ENCODE data around the gene NUMA1. TPM values are rescaled to one million over a fixed set of nuclear protein-coding genes. Genes with fewer than 3 reads are reported as not detected.

The NUMA1 gene
- total RNA-seq, 1 donor from 2014 or later = 163 TPM

DNA sequence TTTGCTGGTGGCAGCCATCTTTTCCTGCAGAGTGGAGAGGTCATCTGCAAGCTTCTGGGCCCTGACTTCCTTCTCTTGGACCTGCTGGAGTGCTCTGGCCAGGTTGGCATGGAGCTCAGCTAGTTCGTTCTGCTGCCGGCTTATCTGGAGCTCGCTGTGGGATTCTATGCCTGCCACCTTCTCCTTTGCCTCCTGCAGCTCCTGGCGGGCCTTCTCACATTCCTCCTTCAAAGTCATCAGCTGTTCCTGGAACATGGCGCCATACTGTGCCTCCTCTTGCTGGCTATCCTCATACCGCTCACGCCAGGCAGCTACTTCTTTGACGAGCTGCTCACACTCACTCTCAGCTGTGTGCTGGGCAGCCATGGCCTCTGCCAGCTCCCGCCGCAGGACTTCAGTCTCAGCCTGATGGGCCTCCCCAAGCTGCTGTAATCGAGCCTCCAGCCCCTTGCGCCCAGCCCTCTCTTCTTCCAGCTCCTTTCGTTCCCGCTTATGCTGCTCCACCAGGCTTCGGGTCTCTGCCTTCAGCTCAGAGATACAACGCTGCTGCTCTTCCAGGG lies 65.5 kb downstream of the NUMA1 start:
- no peaks in the 10 kb centered on the region for H3K27me3 Mint-ChIP-seq
- CTCF ChIA-PET = interaction anchor here (1.0 to 5.2 kb wide), 8 partner anchors 9 to 416 kb away, joined by 3 to 60 read pairs (median 4); partner anchors contain the start of genes IL18BP and XNDC1N
- no peak for DNase-seq
- no peak overlapping the region for H3K4me3 Mint-ChIP-seq
- H3K27ac Mint-ChIP-seq = no peak overlapping the region
- peaks cover 97% of the 10 kb centered on the region for H3K36me3 Mint-ChIP-seq (ENCODE audit: low read depth)
- ATAC-seq (ENCODE audit: low read depth) = no peak
- intact Hi-C loops (cut with micrococcal nuclease) = loop anchor here (1.0 kb wide), 1 partner anchor 38 kb away; no protein-coding TSS in a partner anchor
- H3K4me1 Mint-ChIP-seq = no peaks in the 10 kb centered on the region
- TF ChIP-seq, protein P1, sequence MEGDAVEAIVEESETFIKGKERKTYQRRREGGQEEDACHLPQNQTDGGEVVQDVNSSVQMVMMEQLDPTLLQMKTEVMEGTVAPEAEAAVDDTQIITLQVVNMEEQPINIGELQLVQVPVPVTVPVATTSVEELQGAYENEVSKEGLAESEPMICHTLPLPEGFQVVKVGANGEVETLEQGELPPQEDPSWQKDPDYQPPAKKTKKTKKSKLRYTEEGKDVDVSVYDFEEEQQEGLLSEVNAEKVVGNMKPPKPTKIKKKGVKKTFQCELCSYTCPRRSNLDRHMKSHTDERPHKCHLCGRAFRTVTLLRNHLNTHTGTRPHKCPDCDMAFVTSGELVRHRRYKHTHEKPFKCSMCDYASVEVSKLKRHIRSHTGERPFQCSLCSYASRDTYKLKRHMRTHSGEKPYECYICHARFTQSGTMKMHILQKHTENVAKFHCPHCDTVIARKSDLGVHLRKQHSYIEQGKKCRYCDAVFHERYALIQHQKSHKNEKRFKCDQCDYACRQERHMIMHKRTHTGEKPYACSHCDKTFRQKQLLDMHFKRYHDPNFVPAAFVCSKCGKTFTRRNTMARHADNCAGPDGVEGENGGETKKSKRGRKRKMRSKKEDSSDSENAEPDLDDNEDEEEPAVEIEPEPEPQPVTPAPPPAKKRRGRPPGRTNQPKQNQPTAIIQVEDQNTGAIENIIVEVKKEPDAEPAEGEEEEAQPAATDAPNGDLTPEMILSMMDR (IDR thresholded peaks at IDR 0.05) = no peak
- H3K9me3 Mint-ChIP-seq = no peaks in the 10 kb centered on the region
- POLR2A ChIA-PET = interaction anchor here (1.3 to 1.6 kb wide), 2 partner anchors 23 to 38 kb away, joined by 4 to 6 read pairs; no protein-coding TSS in a partner anchor

DNA sequence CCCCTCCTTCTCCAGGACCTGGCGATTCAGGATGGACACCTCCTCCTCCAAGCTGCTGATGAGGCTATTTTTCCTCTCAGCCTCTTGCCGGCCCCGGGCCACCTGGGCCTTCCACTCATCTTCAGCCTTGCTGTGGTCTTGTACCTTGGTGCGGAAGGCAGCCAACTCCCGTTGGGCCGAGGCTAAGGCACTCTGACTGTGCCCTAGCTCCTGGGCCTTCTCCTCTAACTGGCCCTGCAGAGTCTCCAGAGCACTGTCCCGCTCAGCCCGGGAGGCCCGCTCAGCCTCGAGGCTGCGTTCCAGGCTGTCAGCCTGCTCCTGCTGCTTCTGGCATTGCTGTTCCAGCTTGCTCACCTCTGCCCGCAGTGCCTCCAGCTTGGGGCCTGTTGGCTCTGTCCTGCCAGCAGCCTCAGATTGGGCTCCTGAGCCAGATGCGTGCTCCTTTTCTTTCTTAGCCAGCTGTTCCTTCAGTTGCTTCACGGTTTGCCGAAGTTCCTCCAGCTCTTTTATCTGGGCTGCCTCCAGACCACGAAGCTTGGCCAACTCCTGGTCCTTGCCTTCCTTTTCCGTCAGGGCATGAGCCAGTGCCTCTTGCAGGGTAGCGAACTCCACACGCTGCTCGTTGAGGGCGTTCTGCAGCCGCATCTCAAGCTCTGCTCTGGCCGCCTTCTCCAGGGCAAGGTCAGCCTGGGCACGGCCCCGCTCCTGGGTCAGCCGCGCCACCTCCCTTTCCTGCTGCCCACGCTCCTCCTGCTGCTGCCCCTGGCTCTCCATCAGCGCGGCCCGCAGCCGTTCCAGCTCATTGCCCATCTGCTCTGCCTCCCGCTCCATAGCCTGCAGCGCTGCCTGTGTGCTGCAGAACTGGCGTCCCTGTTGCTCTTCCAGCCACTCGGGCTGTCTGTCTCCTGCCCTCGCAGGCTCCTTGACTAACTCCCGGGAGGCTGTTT lies 66.3 kb downstream of the NUMA1 start:
- no peaks in the 10 kb centered on the region for H3K4me1 Mint-ChIP-seq
- ATAC-seq (ENCODE audit: low read depth) (no peak), DNase-seq (no peak)
- H3K9me3 Mint-ChIP-seq = no peaks in the 10 kb centered on the region
- H3K27me3 Mint-ChIP-seq = no peaks in the 10 kb centered on the region
- CTCF ChIA-PET = interaction anchor here (1.2 to 5.2 kb wide), 2 partner anchors 36 to 77 kb away, joined by 5 to 60 read pairs; no protein-coding TSS in a partner anchor
- intact Hi-C loops (cut with micrococcal nuclease) = no loop called here
- H3K4me3 Mint-ChIP-seq = no peak overlapping the region
- no peak overlapping the region for H3K27ac Mint-ChIP-seq
- peaks cover 95% of the 10 kb centered on the region for H3K36me3 Mint-ChIP-seq (ENCODE audit: low read depth)
- POLR2A ChIA-PET = interaction anchor here (1.3 to 1.8 kb wide), 2 partner anchors 22 to 35 kb away, joined by 5 to 6 read pairs; no protein-coding TSS in a partner anchor
- TF ChIP-seq, protein P1 (IDR thresholded peaks at IDR 0.05) = no peak

DNA sequence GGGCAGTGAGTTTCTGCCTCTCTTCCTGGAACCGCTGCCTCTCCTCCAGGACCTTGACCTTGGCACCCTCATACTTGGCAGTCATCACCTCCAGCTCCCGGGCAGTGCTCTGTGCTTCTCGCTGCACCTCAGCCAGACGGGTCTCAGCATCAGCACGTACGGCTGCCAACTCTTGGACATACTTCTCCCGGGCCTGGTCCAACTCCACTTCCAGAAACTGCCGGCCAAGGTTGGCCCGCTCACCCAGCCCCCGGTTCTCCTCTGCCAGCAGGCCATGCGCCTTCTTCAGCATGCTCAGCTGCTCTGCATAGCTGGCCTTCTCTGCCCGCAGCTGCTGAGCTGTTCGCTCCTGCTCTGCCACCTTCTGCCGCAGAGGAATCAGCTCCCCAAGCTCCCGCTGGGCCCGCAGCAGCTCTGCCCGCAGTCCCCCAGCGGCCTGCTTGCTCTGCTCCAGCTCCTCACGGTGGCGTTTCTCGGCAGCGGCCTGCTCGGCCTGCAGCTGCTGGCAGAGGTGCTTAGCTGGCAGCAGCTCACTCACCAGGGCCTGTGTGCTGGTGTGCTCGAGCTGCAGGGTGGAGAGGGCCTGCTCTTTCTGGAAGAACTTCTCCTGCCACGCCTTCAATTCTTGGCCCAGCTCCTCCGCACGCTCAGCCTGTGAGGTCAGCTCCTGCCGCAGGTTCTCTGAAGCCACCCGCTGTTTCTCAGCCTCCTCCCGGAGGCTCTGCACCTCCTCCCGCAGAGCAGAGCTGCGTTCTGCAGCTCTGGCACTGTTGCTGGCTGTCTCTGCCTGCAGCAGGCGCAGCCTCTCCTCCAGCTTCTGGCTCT lies 67.2 kb downstream of the NUMA1 start:
- CTCF ChIA-PET = interaction anchor here (1.0 to 5.2 kb wide), 2 partner anchors 12 to 35 kb away, joined by 3 to 60 read pairs; no protein-coding TSS in a partner anchor
- POLR2A ChIA-PET = interaction anchor here (1.8 kb wide), 1 partner anchor 34 kb away, joined by 5 read pairs; no protein-coding TSS in a partner anchor
- TF ChIP-seq, protein P1 (IDR thresholded peaks at IDR 0.05) = no peak
- ATAC-seq (ENCODE audit: low read depth) (no peak), DNase-seq (no peak)
- peaks cover 94% of the 10 kb centered on the region for H3K36me3 Mint-ChIP-seq (ENCODE audit: low read depth)
- intact Hi-C loops (cut with micrococcal nuclease) = no loop called here
- H3K27me3 Mint-ChIP-seq = no peaks in the 10 kb centered on the region
- H3K27ac Mint-ChIP-seq = no peak overlapping the region
- no peaks in the 10 kb centered on the region for H3K9me3 Mint-ChIP-seq
- no peak overlapping the region for H3K4me3 Mint-ChIP-seq
- H3K4me1 Mint-ChIP-seq = no peaks in the 10 kb centered on the region

DNA sequence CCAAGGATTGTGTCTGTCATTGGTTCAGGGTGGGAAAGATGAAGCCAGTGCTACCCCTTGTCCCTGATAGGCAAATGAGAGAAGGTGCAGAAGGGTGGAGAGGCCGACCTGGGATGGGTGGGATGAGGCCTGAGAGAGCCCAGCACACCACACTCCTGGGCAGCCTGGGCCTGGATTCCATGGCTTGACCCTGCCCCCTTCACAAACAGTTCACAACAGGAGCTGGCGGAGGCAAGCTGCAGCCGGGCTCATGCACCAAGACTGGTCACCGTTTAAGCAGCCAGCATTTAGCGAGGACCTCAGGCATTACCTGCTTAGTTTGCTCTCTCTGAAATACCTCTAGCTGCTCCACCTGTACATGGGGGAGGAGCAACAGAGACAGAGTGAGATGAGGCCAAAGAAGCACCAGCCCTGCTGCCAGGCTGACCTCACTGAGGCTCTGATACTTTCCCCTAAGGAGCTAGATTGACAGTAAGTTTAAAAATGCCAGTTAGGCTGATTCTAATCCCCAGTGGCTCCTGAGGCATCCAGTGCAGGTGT lies 68.2 kb downstream of the NUMA1 start:
- intact Hi-C loops (cut with micrococcal nuclease) = no loop called here
- Mint-ChIP-seq H3K27me3 (no peaks in the 10 kb centered on the region), H3K4me1 (no peaks in the 10 kb centered on the region), H3K9me3 (no peaks in the 10 kb centered on the region), H3K4me3 (no peak overlapping the region), H3K36me3 (ENCODE audit: low read depth) (peaks cover 93% of the 10 kb centered on the region), H3K27ac (no peak overlapping the region)
- ATAC-seq (ENCODE audit: low read depth) (no peak), DNase-seq (no peak)
- POLR2A ChIA-PET = no interaction called here
- TF ChIP-seq, protein P1 (IDR thresholded peaks at IDR 0.05) = no peak
- CTCF ChIA-PET = no interaction called here
